Measurements from ENCODE around the gene STMN3. TPM values are rescaled to one million over a fixed set of nuclear protein-coding genes. Genes with fewer than 3 reads are reported as not detected.

Gene STMN3
- total RNA-seq, 1 donor from 2014 or later = 4.6 TPM

DNA sequence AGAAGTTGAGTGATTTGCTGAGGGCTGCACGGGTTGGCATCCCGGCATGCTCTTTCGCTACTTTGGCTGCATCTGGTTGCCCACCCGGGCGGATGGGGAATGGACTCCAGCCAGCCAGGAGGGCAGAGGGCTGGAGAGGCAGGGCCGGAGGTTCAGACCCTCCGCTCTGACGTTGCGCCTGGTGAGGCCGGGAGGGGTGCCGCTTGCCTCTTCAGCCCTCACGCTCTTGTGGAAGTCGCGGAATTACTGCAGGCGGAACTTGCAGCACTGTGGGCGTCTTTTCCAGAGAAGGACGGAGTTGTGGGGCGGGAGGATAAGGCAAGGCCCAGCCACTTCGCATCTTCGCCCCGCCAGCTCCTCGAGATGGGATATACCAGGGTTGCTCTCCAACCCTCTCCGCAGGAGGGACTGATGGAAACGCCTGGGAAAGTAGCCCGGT is 5.5 kb upstream of the STMN3 start:
- peak overlapping the region; percentile 73 for H3K4me3 ChIP-seq
- H3K9me3 ChIP-seq (replicated peaks) = no peaks in the 10 kb centered on the region
- intact Hi-C loops (cut with micrococcal nuclease) = no loop called here
- peak overlapping the region; percentile 92 for H3K27ac ChIP-seq (replicated peaks)
- H3K4me1 ChIP-seq = peaks cover 29% of the 10 kb centered on the region
- H3K36me3 ChIP-seq = peaks cover 31% of the 10 kb centered on the region
- peak; percentile 41 for DNase-seq
- TF ChIP-seq, protein P1, sequence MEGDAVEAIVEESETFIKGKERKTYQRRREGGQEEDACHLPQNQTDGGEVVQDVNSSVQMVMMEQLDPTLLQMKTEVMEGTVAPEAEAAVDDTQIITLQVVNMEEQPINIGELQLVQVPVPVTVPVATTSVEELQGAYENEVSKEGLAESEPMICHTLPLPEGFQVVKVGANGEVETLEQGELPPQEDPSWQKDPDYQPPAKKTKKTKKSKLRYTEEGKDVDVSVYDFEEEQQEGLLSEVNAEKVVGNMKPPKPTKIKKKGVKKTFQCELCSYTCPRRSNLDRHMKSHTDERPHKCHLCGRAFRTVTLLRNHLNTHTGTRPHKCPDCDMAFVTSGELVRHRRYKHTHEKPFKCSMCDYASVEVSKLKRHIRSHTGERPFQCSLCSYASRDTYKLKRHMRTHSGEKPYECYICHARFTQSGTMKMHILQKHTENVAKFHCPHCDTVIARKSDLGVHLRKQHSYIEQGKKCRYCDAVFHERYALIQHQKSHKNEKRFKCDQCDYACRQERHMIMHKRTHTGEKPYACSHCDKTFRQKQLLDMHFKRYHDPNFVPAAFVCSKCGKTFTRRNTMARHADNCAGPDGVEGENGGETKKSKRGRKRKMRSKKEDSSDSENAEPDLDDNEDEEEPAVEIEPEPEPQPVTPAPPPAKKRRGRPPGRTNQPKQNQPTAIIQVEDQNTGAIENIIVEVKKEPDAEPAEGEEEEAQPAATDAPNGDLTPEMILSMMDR (IDR thresholded peaks at IDR 0.05; ENCODE audit: borderline replicate concordance) = no peak
- no peaks in the 10 kb centered on the region for H3K27me3 ChIP-seq (ENCODE audit: low read depth)

DNA sequence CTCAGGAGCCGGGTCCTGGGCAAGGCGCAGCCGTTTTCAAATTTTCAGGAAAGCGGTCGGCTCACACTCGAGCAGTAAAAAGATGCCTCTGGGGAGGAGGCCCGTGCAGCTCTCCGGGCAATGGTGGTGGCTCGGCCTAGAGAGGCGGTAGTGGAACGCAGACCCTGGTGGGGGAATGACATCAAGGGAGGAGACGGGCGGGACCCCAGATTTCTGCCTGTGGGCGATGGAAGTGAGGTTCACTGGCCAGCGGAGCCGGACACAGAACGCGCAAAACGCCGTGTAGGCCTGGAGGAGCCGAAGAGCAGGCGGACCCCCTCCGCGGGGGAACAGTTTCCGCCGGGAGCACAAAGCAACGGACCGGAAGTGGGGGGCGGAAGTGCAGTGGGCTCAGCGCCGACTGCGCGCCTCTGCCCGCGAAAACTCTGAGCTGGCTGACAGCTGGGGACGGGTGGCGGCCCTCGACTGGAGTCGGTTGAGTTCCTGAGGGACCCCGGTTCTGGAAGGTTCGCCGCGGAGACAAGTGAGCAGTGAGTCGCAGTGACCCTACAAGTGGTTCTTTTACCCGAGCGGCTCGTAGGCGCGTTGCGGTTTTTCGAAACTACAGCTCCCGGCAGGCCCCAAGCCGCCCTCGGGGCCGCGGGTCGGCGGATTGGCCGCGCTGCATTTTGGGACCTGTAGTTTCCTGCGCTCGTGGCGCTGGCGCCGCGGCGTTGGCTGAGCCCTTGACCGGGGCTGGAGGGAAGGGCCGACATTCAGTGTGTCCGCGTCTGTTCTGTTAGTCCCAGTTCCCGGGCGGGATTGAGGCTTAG is 4.9 kb upstream of the STMN3 start, which contains the start of gene RTEL1:
Gene RTEL1, plus strand, starts transcription at position 376 of the 812 bp plus-strand sequence. CDS start 1,091 bp downstream, outside the sequence.
- Histone ChIP-seq H3K36me3 (peaks cover 24% of the 10 kb centered on the region), H3K4me1 (peaks cover 32% of the 10 kb centered on the region), H3K9me3 (replicated peaks) (no peaks in the 10 kb centered on the region), H3K27ac (replicated peaks) (peak within 1 kb of the TSS; percentile 92), H3K4me3 (peak within 1 kb of the TSS; percentile 73), H3K27me3 (ENCODE audit: low read depth) (no peaks in the 10 kb centered on the region)
- peak; percentile 93 for DNase-seq
- intact Hi-C loops (cut with micrococcal nuclease) = no loop called here
- TF ChIP-seq, protein P1 (IDR thresholded peaks at IDR 0.05; ENCODE audit: borderline replicate concordance) = no peak

DNA sequence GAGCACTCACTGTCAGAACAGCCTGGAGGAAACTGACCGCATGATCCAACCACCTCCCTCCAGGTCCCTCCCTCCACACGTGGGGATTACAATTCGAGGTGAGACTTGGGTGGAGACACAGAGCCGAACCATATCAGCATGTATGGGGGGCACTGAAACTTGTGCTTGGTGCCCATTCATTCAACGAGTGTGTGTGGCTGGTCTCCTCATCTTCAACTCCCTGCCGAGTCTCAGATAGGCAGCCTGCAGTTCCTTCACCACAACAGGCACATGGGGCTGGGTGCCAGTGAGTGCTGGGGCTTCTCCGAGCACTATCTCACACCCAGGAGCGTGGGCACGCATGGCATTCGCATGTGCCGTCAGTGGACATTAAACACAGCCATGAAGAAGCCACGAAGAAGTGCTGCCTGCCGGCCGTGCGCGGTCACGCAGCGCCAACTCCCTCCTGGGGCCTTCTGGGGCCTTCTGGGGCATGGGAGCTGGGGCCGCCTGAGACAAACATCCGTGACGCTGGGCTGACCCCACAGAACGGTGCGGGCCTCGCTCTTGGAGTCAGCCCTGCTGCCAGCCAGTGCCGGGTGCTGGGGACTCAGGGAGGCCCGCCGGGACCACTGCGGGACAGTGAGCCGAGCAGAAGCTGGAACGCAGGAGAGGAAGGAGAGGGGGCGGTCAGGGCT is 4.2 kb upstream of the STMN3 start:
- Histone ChIP-seq H3K4me3 (peak overlapping the region; percentile 73), H3K27ac (replicated peaks) (peak overlapping the region; percentile 92), H3K36me3 (peaks cover 17% of the 10 kb centered on the region), H3K4me1 (peaks cover 40% of the 10 kb centered on the region), H3K9me3 (replicated peaks) (no peaks in the 10 kb centered on the region), H3K27me3 (ENCODE audit: low read depth) (peaks cover 5% of the 10 kb centered on the region)
- intact Hi-C loops (cut with micrococcal nuclease) = no loop called here
- TF ChIP-seq, protein P1 (IDR thresholded peaks at IDR 0.05; ENCODE audit: borderline replicate concordance) = no peak
- DNase-seq = no peak

DNA sequence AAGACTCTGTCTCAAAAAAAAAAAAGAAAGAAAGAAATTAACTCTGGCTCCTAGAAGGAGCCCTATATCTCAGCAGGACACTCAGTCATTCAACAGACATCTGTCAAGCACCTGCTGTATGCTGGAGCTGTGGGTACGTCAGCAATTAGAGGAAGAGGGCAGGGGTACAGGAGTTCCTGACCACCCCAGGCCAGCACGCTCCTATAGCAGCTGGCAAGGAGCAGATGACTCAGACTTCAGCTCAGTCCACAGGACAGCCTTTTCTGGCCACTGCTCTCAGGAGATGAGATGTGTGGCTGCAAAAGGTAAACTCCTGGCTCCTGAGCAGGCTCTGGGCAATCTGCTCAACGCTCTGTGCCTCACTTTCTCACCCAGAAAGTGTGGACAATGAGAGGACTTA is 3.2 kb upstream of the STMN3 start:
- Histone ChIP-seq H3K4me1 (peaks cover 49% of the 10 kb centered on the region), H3K9me3 (replicated peaks) (no peaks in the 10 kb centered on the region), H3K27me3 (ENCODE audit: low read depth) (peaks cover 14% of the 10 kb centered on the region), H3K27ac (replicated peaks) (no peak overlapping the region), H3K4me3 (no peak overlapping the region), H3K36me3 (peaks cover 8% of the 10 kb centered on the region)
- TF ChIP-seq, protein P1 (IDR thresholded peaks at IDR 0.05; ENCODE audit: borderline replicate concordance) = no peak
- DNase-seq = no peak
- intact Hi-C loops (cut with micrococcal nuclease) = no loop called here

DNA sequence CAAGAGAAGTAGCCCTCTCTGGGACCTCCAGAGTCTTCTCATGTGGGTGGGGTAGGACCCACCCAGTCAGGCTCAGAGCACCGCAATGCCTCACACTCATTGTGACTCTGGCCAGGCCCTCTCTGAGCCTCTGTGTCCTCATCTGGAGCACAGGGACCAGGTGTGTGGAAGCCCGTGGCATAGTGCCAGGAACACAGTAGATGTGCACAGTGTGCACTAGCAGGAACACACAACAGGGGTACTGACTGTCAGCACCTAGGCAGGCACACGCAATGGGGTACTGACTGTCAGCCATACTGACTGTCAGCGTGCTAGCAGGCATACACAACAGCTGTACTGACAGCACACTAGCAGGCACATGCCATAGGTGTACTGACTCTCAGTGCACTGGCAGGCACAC is 2.0 kb upstream of the STMN3 start:
- H3K4me3 ChIP-seq = no peak overlapping the region
- peaks cover 14% of the 10 kb centered on the region for H3K27me3 ChIP-seq (ENCODE audit: low read depth)
- intact Hi-C loops (cut with micrococcal nuclease) = no loop called here
- no peaks in the 10 kb centered on the region for H3K9me3 ChIP-seq (replicated peaks)
- no peak overlapping the region for H3K27ac ChIP-seq (replicated peaks)
- no peaks in the 10 kb centered on the region for H3K36me3 ChIP-seq
- DNase-seq = no peak
- peaks cover 54% of the 10 kb centered on the region for H3K4me1 ChIP-seq
- TF ChIP-seq, protein P1 (IDR thresholded peaks at IDR 0.05; ENCODE audit: borderline replicate concordance) = no peak

Measured in left ventricle myocardium inferior (tissue), 1 donor.